Astrocyte (in vitro differentiated cells and primary cell): ENCODE data around the gene PLEKHA5.

Source experiments
- EZH2 ChIP-seq: IDR thresholded peaks from 2 replicates; pipeline ENCODE4 v1.6.1; 2012; ENCODE audit warnings: mild to moderate bottlenecking, low read length, inconsistent platforms; ENCODE audit not compliant: insufficient read depth
- TF ChIP-seq, protein P1 (sequence below): IDR thresholded peaks from 2 replicates; pipeline ENCODE4 v1.5.1; 2011; ENCODE audit warnings: low read depth, mild to moderate bottlenecking, inconsistent platforms, low read length, moderate library complexity; ENCODE audit not compliant: insufficient read depth

DNA sequence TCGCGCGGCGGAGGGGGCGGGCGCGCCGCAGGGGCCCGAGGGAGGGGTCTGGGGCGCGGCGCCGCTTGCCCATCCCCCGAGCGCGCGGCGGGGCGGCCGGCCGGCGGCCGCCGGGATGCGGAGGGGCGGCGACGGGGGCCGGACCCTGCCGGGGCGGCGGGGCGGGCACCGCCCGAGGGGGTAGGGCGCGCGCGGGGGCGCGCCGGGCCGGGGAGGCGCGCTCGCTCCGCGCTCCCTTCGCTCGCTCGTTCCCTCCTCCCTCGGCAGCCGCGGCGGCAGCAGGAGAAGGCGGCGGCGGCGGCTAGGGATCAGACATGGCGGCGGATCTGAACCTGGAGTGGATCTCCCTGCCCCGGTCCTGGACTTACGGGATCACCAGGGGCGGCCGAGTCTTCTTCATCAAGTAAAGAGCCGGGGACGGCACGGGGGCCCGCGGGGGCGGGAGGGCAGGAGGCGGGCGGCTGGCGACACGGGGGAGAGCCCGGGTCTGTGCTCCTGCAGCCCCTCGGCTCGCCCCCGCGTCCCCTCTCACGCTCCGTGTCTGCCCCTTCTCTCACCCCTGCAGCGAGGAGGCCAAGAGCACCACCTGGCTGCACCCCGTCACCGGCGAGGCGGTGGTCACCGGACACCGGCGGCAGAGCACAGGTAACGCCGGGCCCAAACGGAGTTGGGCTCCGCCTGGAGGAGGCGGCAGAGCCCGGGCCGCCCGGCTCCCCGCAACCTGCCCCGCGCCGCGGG lies at the start of gene PLEKHA5:
- TF ChIP-seq, protein P1, sequence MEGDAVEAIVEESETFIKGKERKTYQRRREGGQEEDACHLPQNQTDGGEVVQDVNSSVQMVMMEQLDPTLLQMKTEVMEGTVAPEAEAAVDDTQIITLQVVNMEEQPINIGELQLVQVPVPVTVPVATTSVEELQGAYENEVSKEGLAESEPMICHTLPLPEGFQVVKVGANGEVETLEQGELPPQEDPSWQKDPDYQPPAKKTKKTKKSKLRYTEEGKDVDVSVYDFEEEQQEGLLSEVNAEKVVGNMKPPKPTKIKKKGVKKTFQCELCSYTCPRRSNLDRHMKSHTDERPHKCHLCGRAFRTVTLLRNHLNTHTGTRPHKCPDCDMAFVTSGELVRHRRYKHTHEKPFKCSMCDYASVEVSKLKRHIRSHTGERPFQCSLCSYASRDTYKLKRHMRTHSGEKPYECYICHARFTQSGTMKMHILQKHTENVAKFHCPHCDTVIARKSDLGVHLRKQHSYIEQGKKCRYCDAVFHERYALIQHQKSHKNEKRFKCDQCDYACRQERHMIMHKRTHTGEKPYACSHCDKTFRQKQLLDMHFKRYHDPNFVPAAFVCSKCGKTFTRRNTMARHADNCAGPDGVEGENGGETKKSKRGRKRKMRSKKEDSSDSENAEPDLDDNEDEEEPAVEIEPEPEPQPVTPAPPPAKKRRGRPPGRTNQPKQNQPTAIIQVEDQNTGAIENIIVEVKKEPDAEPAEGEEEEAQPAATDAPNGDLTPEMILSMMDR: no peak
- no peak for TF ChIP-seq EZH2
